Measurements from ENCODE around the gene REX1BD. TPM values are rescaled to one million over a fixed set of nuclear protein-coding genes. Genes with fewer than 3 reads are reported as not detected.

Gene REX1BD
- polyA plus RNA-seq, 3 donors: 22.0 to 24.5 (median 22.3) TPM

Other genes starting within 250 kb of the REX1BD start
- gene PGPEP1, start 248.2 kb upstream of the REX1BD start, polyA plus RNA-seq (ENCODE audit: insufficient read length in 3 of 3): 10 to 100 TPM; 18.9 to 21.0 (median 21.0) TPM
- gene GDF15, start 202.6 kb upstream of the REX1BD start, polyA plus RNA-seq (ENCODE audit: insufficient read length in 3 of 3): 1 to 10 TPM; 2.6 to 5.2 (median 3.2) TPM
- gene LRRC25, start 191.2 kb upstream of the REX1BD start, polyA plus RNA-seq (ENCODE audit: insufficient read length in 3 of 3): 1 to 10 TPM in 1 of 3 donors, under 1 TPM in 2; 0.65 to 1.2 (median 0.85) TPM
- 10 to 100 TPM; 51.1 to 65.2 (median 61.6) TPM for gene SSBP4, start 169.4 kb upstream of the REX1BD start, polyA plus RNA-seq (ENCODE audit: insufficient read length in 3 of 3)
- 10 to 100 TPM; 89.5 to 99.8 (median 98.8) TPM for gene ISYNA1, start 150.7 kb upstream of the REX1BD start, polyA plus RNA-seq (ENCODE audit: insufficient read length in 3 of 3)
- 1 to 10 TPM; 8.4 to 8.6 (median 8.4) TPM for gene ELL, start 66.7 kb upstream of the REX1BD start, polyA plus RNA-seq (ENCODE audit: insufficient read length in 3 of 3)
- 100 to 1,000 TPM; 134 to 170 (median 153) TPM for gene FKBP8, start 45.2 kb upstream of the REX1BD start, polyA plus RNA-seq (ENCODE audit: insufficient read length in 3 of 3)
- gene KXD1, start 30.9 kb upstream of the REX1BD start, polyA plus RNA-seq (ENCODE audit: insufficient read length in 3 of 3): 10 to 100 TPM; 50.3 to 56.0 (median 51.8) TPM
- gene UBA52, start 16.9 kb upstream of the REX1BD start, polyA plus RNA-seq (ENCODE audit: insufficient read length in 3 of 3): 100 to 1,000 TPM; 768 to 922 (median 860) TPM
- gene CRLF1, start 18.0 kb downstream of the REX1BD start, polyA plus RNA-seq (ENCODE audit: insufficient read length in 3 of 3): 1 to 10 TPM; 2.7 to 3.5 (median 3.2) TPM
- gene TMEM59L, start 24.1 kb downstream of the REX1BD start, polyA plus RNA-seq (ENCODE audit: insufficient read length in 3 of 3): 1 to 10 TPM; 1.5 to 2.6 (median 1.9) TPM
- 1 to 10 TPM; 5.0 to 6.1 (median 5.3) TPM for gene KLHL26, start 48.2 kb downstream of the REX1BD start, polyA plus RNA-seq (ENCODE audit: insufficient read length in 3 of 3)
- 10 to 100 TPM; 12.0 to 13.6 (median 12.2) TPM for gene CRTC1, start 94.9 kb downstream of the REX1BD start, polyA plus RNA-seq (ENCODE audit: insufficient read length in 3 of 3)
- under 1 TPM; 0.04 to 0.10 (median 0.07) TPM for gene COMP, start 202.5 kb downstream of the REX1BD start, polyA plus RNA-seq (ENCODE audit: insufficient read length in 3 of 3)
- gene UPF1, start 243.2 kb downstream of the REX1BD start, polyA plus RNA-seq (ENCODE audit: insufficient read length in 3 of 3): 10 to 100 TPM; 44.7 to 56.8 (median 48.2) TPM

Data from right renal cortex interstitium (tissue), 3 donors.